A673 (cell line): ENCODE measurements around the gene CADPS2. TPM values are rescaled to one million over a fixed set of nuclear protein-coding genes. Genes with fewer than 3 reads are reported as not detected.
"Not testable (repeated sequence)": the region's sequence is repeated elsewhere in the genome, so short reads cannot be mapped to it uniquely, and the experiment has no call there.

ENCODE experiments used
- BruUV-seq: library from RNA; stranded (reverse); fragments of 400-500 nt; replicated peaks from 2 replicates; lab custom pipeline; 2021; lab: Mats Ljungman, UMichigan
- CTCF ChIA-PET: fragments of 300-600 bp; sonication (Branson Sonifier 250); formaldehyde crosslinking; loops from one replicate; lab custom pipeline; 2022; ENCODE audit warnings: antibody characterized with exemption; lab: Charles Lee
- POLR2A ChIA-PET: fragments of 300-600 bp; sonication (Branson Sonifier 250); formaldehyde crosslinking; loops from one replicate; lab custom pipeline; 2022; ENCODE audit warnings: antibody characterized with exemption; ENCODE audit not compliant: low non-redundant PET; lab: Charles Lee
- DNase-seq: peaks from one replicate; pipeline ENCODE4 v3.0.0-alpha.2; 2015; ENCODE audit warnings: low spot score
- H3K27ac ChIP-seq: fragments of 200-600 bp; sonication (generic); 2 replicates; pipeline ENCODE4 v1.5.1; 2016; ENCODE audit warnings: mixed run types, low read depth, mild to moderate bottlenecking, mixed read lengths, antibody characterized with exemption, low read length; ENCODE audit not compliant: poor library complexity, severe bottlenecking
- H3K27me3 ChIP-seq: fragments of 200-600 bp; sonication (generic); replicated peaks from 2 replicates; pipeline ENCODE4 v1.6.1; 2017; ENCODE audit warnings: mixed run types, low read depth, mild to moderate bottlenecking, mixed read lengths, antibody characterized with exemption, low read length; ENCODE audit not compliant: insufficient read depth, poor library complexity
- H3K36me3 ChIP-seq: fragments of 200-600 bp; sonication (generic); 2 replicates; pipeline ENCODE4 v1.6.1; 2016; ENCODE audit warnings: mixed run types, mild to moderate bottlenecking, mixed read lengths, antibody characterized with exemption, low read length; ENCODE audit not compliant: insufficient read depth, poor library complexity, severe bottlenecking
- H3K4me1 ChIP-seq: fragments of 200-600 bp; sonication (generic); 2 replicates; pipeline ENCODE4 v1.6.1; 2017; ENCODE audit warnings: mixed run types, mild to moderate bottlenecking, mixed read lengths, antibody characterized with exemption, low read length; ENCODE audit not compliant: insufficient read depth, poor library complexity, severe bottlenecking
- H3K4me3 ChIP-seq: fragments of 200-600 bp; sonication (generic); 2 replicates; pipeline ENCODE4 v1.5.1; 2016; ENCODE audit warnings: low read depth, mixed run types, mild to moderate bottlenecking, mixed read lengths, low read length; ENCODE audit not compliant: poor library complexity, severe bottlenecking
- H3K9me3 ChIP-seq: fragments of 200-600 bp; sonication (generic); 2 replicates; pipeline ENCODE4 v1.6.1; 2016; ENCODE audit warnings: mixed run types, low read depth, mild to moderate bottlenecking, mixed read lengths, antibody characterized with exemption, low read length; ENCODE audit not compliant: poor library complexity, severe bottlenecking
- CTCF ChIP-seq: fragments of 300-800, 200-600 bp; sonication (generic); conservative IDR thresholded peaks from 2 replicates; pipeline ENCODE4 v1.5.1; 2017; ENCODE audit warnings: low read depth, mild to moderate bottlenecking, antibody characterized with exemption, low read length, moderate library complexity, mixed read lengths
- EZH2 ChIP-seq: fragments of 200-600 bp; sonication (generic); IDR thresholded peaks from 2 replicates; pipeline ENCODE4 v1.6.1; 2017; ENCODE audit warnings: borderline replicate concordance, low read depth, mild to moderate bottlenecking, mixed read lengths, antibody characterized with exemption, low read length; ENCODE audit not compliant: poor library complexity, severe bottlenecking
- intact Hi-C: fragments of 100-400 bp; cut with micrococcal nuclease; formaldehyde crosslinking; loops from one replicate; pipeline ENCODE4 v1.10.0; 2022; ENCODE audit not compliant: unreplicated experiment
- total RNA-seq: library from RNA; stranded (reverse); gene quantifications from 2 replicates; pipeline ENCODE4 v1.2.3, GENCODE V29; 2021

Gene CADPS2
- total RNA-seq, 1 experiment from 2014 or later = 81.3 TPM

- TF ChIP-seq CTCF (no peak), EZH2 (no peak)
- Histone ChIP-seq H3K27me3 (no peaks in the 10 kb centered on the region), H3K9me3 (no peaks in the 10 kb centered on the region), H3K4me3 (no peak overlapping the region), H3K36me3 (no peaks in the 10 kb centered on the region), H3K27ac (no peak overlapping the region), H3K4me1 (no peaks in the 10 kb centered on the region)
- no peak for DNase-seq
- ChIA-PET POLR2A (no interaction called here), CTCF (no interaction called here)
- no TSS peak for BruUV-seq
- intact Hi-C loops = no loop called here
Observed at GRCh38 chr7:122684504-122684903, 201.8 kb downstream of the CADPS2 start.

GRCh38 chr7:122682815-122683550, 203.3 kb downstream of the CADPS2 start:
- no peak for DNase-seq
- Histone ChIP-seq H3K27me3 (no peaks in the 10 kb centered on the region), H3K36me3 (no peaks in the 10 kb centered on the region), H3K9me3 (no peaks in the 10 kb centered on the region), H3K27ac (no peak overlapping the region), H3K4me1 (no peaks in the 10 kb centered on the region), H3K4me3 (no peak overlapping the region)
- intact Hi-C loops = no loop called here
- no peak for TF ChIP-seq CTCF
- TF ChIP-seq EZH2 = no peak
- CTCF ChIA-PET = no interaction called here
- BruUV-seq = no TSS peak
- POLR2A ChIA-PET = no interaction called here

GRCh38 chr7:122681186-122681585, 205.1 kb downstream of the CADPS2 start:
- CTCF ChIA-PET, H3K36me3 ChIP-seq, intact Hi-C loops, BruUV-seq, DNase-seq, H3K27ac ChIP-seq, H3K27me3 ChIP-seq, H3K4me1 ChIP-seq, POLR2A ChIA-PET, H3K4me3 ChIP-seq, H3K9me3 ChIP-seq: not testable (repeated sequence)

- peaks cover 4% of the 10 kb centered on the region for H3K4me1 ChIP-seq
- intact Hi-C loops = no loop called here
- no peaks in the 10 kb centered on the region for H3K36me3 ChIP-seq
- ChIA-PET POLR2A (no interaction called here), CTCF (no interaction called here)
- H3K27me3 ChIP-seq = no peaks in the 10 kb centered on the region
- no peak overlapping the region for H3K4me3 ChIP-seq
- DNase-seq = no peak
- no peak overlapping the region for H3K27ac ChIP-seq
- TF ChIP-seq EZH2 = no peak
- TF ChIP-seq CTCF = no peak
- BruUV-seq = no TSS peak
- no peaks in the 10 kb centered on the region for H3K9me3 ChIP-seq
Observed at GRCh38 chr7:122679813-122680212, 206.4 kb downstream of the CADPS2 start.

- H3K9me3 ChIP-seq, H3K27me3 ChIP-seq, intact Hi-C loops, POLR2A ChIA-PET, BruUV-seq, H3K4me1 ChIP-seq, H3K36me3 ChIP-seq, DNase-seq, CTCF ChIA-PET, H3K4me3 ChIP-seq, H3K27ac ChIP-seq: not testable (repeated sequence)
Observed at GRCh38 chr7:122679269-122679709, 207.0 kb downstream of the CADPS2 start.
